GM18498 (cell line): ENCODE results near the gene ETFA.

Experiments used
- ATAC-seq: cut with Tn5 transposase; IDR thresholded peaks from one replicate; pipeline ENCODE4 v1.9.1; 2021; ENCODE audit warnings: mild to moderate bottlenecking, moderate library complexity; ENCODE audit not compliant: unreplicated experiment

The ETFA gene

GRCh38 chr15:76199106-76200082 is 111.9 kb downstream of the ETFA start:
- ATAC-seq = no peak

GRCh38 chr15:76198456-76199105 is 112.7 kb downstream of the ETFA start:
- ATAC-seq = no peak

GRCh38 chr15:76197703-76198455 is 113.4 kb downstream of the ETFA start:
- ATAC-seq = no peak

DNA sequence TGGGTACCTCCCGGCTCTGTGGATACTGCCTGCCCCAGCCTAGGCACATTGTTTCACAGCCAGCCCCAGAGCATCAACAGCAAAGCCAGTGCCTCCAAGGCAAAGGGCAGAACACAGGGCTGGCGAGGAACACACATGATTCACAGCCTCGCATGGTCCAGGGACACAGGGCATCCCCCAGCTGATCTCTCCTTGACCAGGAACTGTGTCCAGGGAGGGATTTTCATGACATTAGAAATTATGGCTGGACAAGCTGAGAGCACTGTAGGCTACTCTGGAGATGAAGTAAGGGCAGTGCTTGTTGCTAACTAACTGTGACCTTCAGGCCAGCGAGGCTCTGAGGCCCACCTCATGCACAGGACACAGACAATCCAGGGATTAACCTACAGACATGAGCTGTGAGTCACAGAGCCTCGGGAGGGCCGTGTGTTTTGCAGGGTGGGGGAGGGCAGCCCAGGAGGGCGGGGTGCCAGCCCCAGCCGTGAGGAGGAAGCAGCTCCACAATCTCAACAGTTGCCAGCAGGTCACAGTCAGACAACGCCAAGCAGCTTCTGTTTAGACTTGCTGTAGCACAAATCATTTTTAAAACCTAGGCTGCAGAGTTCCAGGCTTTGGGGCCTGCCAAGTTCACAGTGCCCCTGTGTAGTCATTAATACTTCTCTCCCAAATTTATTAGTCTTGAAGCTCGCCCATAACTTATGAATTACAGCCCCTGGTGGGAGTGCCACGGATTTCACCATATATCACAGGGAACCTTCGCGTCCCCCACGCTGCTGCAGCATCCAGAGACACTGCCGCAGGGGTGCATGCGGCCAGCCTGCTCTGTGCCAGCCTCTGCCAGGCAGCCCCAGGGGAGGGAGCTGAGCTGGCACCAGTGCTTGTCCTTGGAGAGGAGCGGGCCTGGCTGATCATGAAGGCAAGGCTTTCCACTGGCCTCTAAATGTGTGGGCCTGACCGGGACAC is 114.7 kb downstream of the ETFA start:
- no peak for ATAC-seq

- no peak for ATAC-seq
These were observed 115.6 kb downstream of the ETFA start for GRCh38 chr15:76195506-76196268.

DNA sequence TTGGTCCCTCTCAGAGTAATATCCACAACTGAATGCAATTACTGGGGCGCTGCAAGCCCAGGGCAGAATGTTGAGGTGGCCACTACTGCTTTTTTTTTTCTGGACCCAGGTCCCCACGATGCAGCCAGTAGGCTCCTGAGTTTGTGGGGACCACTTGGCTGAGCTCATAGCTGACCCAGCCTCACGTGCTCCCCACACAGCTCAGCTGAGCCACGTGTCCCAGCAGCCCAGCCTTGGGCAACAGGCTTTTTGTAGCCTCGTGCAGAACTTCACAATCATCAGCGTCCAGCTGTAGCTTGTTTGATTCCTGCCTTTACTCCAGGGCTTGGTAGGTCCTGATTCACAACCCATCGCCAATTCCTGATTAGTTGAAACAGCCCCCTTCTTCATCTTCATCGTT is 117.3 kb downstream of the ETFA start:
- no peak for ATAC-seq

DNA sequence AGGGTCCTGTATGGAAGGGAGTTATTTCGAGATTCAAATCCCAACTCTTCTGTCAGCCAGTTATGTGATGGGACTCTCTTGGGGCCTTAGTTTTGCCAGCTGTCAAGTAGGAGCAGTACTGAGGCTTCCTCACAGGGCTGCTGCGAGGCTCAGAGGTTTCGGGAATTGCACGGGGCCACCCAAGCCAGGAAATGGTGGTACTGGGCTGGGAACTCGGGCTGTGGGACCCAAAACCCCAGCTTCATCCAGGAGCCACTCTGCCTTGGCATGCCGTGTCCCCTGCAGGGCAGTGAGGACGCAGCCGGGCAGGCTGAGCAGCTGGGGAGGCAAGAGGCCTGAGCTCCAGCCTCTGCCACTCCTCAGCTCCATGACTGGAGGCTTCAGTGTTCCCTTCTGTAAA is 118.6 kb downstream of the ETFA start:
- ATAC-seq = no peak

DNA sequence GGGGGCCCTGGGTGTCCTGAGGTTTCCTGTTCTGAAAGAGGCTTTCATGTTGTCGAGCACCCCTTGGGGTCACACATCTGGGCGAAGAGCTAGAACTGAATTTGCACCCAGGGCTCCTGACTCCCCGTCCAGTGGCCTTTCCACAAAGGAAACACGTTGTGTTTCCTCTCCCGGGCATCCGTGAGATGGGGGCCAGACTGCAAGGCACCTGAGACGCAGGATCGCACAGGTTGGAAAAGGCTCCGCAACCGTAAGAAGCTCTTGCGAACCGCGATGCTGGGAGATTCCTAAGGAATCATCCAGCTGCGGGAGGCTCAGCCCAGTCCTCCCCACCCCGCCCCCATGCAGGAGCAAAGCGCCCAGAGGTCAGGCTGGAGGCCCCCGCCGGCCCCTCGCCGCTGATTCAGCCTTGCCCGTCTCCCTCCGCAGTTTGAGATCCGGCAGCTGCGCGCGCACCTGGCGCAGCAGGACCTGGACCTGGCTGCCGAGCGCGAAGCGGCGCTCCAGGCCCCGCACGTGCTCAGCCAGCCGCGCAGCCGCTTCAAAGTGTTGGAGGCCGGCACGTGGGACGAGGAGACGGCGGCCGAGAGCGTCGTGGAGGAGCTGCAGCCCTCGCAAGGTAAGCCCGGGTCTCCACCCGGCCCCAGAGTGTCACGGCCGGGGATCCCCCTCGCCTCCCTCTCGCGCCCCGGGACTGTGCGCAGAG is 119.6 kb downstream of the ETFA start:
- no peak for ATAC-seq

- peak; percentile 81 for ATAC-seq
These were observed 120.3 kb downstream of the ETFA start for GRCh38 chr15:76190751-76191538.

GRCh38 chr15:76190070-76190564 is 121.2 kb downstream of the ETFA start:
- ATAC-seq = no peak

DNA sequence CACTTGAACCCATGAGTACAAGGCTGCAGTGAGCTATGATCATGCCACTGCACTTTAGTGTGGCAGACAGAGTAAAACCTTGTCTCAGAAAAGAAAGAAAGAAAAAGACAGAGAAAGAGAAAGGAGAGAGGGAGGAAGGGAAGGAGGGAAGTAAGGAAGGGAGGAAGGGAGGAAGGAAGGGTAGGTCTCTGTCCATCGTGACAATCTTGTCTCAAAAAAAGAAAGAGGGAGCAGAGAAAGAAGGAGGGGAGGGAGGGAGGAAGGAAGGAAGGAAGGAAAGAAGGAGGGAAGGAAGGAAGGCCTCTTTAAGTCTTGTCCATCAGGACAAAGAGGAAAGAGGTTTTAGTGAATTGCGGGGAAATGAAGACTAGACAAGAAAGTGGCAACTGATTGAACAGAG is 122.2 kb downstream of the ETFA start:
- no peak for ATAC-seq

DNA sequence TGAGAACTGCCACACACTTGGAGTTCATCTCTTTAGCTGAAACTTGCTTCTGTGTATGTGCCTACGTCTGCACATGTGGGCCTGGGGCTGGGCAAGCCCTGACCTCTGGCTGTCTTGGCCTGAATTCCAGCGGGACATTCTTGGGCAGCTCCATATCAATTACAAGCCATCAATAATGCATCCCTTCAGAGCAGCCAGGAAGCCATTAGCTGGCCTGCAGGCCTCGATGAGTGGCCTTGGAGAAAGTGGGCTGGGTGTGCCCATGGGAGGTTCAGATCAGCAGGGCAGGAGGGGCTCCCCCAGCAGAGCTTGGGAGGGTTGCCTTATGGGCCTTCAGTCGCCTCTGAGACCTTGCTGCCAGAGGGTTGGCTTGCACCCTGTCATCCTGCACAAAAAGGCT is 124.1 kb downstream of the ETFA start:
- no peak for ATAC-seq

DNA sequence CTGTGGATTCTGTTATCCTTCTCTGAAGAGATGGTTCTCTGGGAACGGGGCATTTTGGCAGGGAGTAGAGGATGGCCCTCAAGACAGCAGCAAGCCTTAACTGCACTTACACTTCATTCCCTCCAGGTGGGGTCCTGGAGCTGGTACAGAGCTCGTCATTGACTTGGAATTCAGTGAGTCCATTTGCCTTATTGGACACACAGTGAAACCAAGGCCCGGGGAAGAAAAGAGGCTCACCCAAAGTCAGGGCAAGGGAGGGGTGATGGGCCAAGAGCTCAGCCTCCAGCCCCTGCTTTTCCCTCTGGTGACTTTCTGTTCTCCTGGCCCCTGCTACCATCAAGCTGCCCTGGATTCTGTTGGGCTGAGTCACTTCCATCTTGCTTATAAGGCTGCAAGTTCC is 125.6 kb downstream of the ETFA start:
- ATAC-seq = no peak

DNA sequence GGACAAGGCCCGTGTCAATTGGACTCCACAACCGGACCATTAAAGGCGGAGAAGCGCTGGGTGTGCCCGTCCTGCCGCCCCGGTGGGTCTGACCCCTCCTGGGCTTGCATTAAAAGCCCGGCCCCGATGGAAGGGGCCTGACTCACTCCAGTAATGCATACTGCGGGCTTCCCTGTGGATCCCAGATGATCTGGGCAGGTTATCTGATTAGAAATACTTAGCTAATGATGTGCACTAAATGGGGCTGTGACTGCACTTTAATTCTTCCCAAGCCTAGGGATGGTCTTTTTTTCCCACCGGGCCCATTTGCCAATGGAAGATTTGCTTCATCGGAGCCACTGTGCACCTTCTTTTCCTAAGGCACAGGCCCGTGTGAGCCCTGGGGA is 126.6 kb downstream of the ETFA start:
- no peak for ATAC-seq

- no peak for ATAC-seq
These were observed 127.2 kb downstream of the ETFA start for GRCh38 chr15:76183930-76184649.

DNA sequence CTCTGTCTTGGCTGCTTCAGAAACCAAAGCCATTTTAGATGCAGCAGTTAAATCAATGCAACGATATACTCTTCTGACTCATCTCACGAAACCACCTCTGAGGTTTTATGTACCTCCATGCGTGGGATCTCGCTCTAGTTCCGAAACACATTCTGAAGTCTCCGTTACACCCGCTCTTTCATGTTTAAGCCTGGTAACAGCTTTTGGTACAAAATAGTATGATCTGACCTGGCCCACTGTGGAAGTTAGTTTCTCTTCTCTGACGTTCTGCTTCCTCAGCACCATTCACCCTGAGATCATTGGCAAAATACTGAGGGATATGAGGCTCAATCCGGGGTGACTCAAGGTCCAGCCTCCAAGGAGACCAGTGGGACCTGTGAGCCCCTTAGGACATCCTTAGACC is 129.6 kb downstream of the ETFA start:
- peak; percentile 82 for ATAC-seq

DNA sequence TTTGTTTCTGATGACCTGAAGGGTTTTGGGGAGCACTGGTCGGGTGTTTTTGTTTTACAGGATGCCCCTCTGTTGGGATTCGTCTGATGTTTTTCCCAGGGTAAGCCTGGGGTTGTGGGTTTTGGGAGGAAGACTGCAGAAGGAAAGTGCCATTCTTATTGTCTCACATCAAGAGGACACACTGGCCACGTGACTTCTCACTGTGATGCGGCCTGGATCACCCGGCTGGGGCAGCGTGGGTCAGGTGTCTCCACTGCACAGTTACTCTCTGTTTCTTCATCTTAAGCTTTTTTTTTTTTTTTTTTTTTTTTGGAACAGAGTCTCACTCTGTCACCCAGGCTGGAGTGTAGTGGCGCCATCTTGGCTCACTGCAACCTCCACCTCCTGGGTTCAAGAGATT is 130.9 kb downstream of the ETFA start:
- no peak for ATAC-seq
